OCI-LY1 (cell line): ENCODE data around the gene RNASE4.

Source experiments
- H2AFZ ChIP-seq: fragments of 200-600 bp; sonication (generic), shearing (Covaris generic); 2 replicates; pipeline ENCODE4 v1.6.0; 2014; ENCODE audit warnings: antibody characterized with exemption, mild to moderate bottlenecking, low read length
- H3F3A ChIP-seq: fragments of 200-600 bp; sonication (generic), shearing (Covaris generic); 2 replicates; pipeline ENCODE4 v1.6.0; 2014; ENCODE audit warnings: mild to moderate bottlenecking, antibody characterized with exemption, low read length, moderate library complexity; ENCODE audit not compliant: insufficient read depth
- H3K27ac ChIP-seq: fragments of 200-600 bp; sonication (generic); 2 replicates; pipeline ENCODE4 v1.5.1; 2014; ENCODE audit warnings: low read length, mixed run types, mild to moderate bottlenecking, low read depth; ENCODE audit not compliant: poor library complexity, severe bottlenecking
- H3K27me3 ChIP-seq: fragments of 200-600 bp; sonication (generic); 2 replicates; pipeline ENCODE4 v1.6.0; 2014; ENCODE audit warnings: antibody characterized with exemption, mild to moderate bottlenecking, low read length, moderate library complexity; ENCODE audit not compliant: insufficient read depth
- H3K36me3 ChIP-seq: fragments of 200-600 bp; sonication (generic); 2 replicates; pipeline ENCODE4 v1.6.1; 2014; ENCODE audit warnings: mild to moderate bottlenecking, antibody characterized with exemption, low read length, moderate library complexity, mixed read lengths; ENCODE audit not compliant: insufficient read depth
- H3K4me1 ChIP-seq: fragments of 200-600 bp; sonication (generic); 2 replicates; pipeline ENCODE4 v1.5.1; 2014; ENCODE audit warnings: mild to moderate bottlenecking, low read length, moderate library complexity; ENCODE audit not compliant: insufficient read depth, severe bottlenecking
- H3K4me2 ChIP-seq: fragments of 200-600 bp; sonication (generic), shearing (Covaris generic); 2 replicates; pipeline ENCODE4 v1.6.1; 2014; ENCODE audit warnings: low read length
- H3K4me3 ChIP-seq: fragments of 200-600 bp; sonication (generic); 2 replicates; pipeline ENCODE4 v1.5.1; 2014; ENCODE audit warnings: low read length, low read depth, mild to moderate bottlenecking, mixed read lengths; ENCODE audit not compliant: poor library complexity, severe bottlenecking
- H3K79me2 ChIP-seq: fragments of 200-600 bp; shearing (Covaris generic); 2 replicates; pipeline ENCODE4 v1.6.1; 2016; ENCODE audit warnings: mixed run types, low read length, mixed read lengths; ENCODE audit not compliant: insufficient read depth
- H3K9ac ChIP-seq: fragments of 200-600 bp; sonication (generic), shearing (Covaris generic); 2 replicates; pipeline ENCODE4 v1.6.1; 2014; ENCODE audit warnings: mild to moderate bottlenecking, low read length, mixed read lengths
- H3K9me2 ChIP-seq: fragments of 200-600 bp; sonication (generic), shearing (Covaris generic); 2 replicates; pipeline ENCODE4 v1.6.1; 2014; ENCODE audit warnings: low read depth, mild to moderate bottlenecking, low read length, mixed read lengths
- H3K9me3 ChIP-seq: fragments of 200-600 bp; shearing (Covaris generic); 2 replicates; pipeline ENCODE4 v1.6.1; 2014; ENCODE audit warnings: low read length, mixed read lengths
- H4K20me1 ChIP-seq: fragments of 200-600 bp; sonication (generic), shearing (Covaris generic); 2 replicates; pipeline ENCODE4 v1.6.0; 2016; ENCODE audit warnings: mild to moderate bottlenecking, low read length; ENCODE audit not compliant: insufficient read depth
- CTCF ChIP-seq: fragments of 200-600 bp; sonication (generic), shearing (Covaris generic); IDR thresholded peaks from 2 replicates; pipeline ENCODE4 v1.5.1; 2017; ENCODE audit warnings: mild to moderate bottlenecking, antibody characterized with exemption, low read length, moderate library complexity, mixed read lengths
- EZH2 ChIP-seq: fragments of 200-600 bp; sonication (generic), shearing (Covaris generic); IDR thresholded peaks from 2 replicates; pipeline ENCODE4 v1.8.0; 2017; ENCODE audit warnings: borderline replicate concordance, mixed run types, mild to moderate bottlenecking, antibody characterized with exemption, low read length, moderate library complexity, mixed read lengths

Gene RNASE4

GRCh38 chr14:20743556-20743955 is 59.2 kb downstream of the RNASE4 start:
- TF ChIP-seq CTCF (no peak), EZH2 (no peak)
- no peak overlapping the region for H3K4me3 ChIP-seq
- H3K36me3 ChIP-seq, result no peaks in the 10 kb centered on the region
- no peak overlapping the region for H2AFZ ChIP-seq
- H3K4me2 ChIP-seq, result no peak overlapping the region
- no peak overlapping the region for H3K27ac ChIP-seq
- no peaks in the 10 kb centered on the region for H3K9me3 ChIP-seq
- H4K20me1 ChIP-seq, result no peaks in the 10 kb centered on the region
- H3K9ac ChIP-seq, result no peak overlapping the region
- H3F3A ChIP-seq, result no peaks in the 10 kb centered on the region
- H3K79me2 ChIP-seq, result no peaks in the 10 kb centered on the region
- H3K27me3 ChIP-seq, result no peaks in the 10 kb centered on the region
- H3K4me1 ChIP-seq, result no peaks in the 10 kb centered on the region
- no peaks in the 10 kb centered on the region for H3K9me2 ChIP-seq

- Histone ChIP-seq H2AFZ (no peak within 1 kb of the TSS), H3K4me1 (no peaks in the 10 kb centered on the region), H3K9me3 (no peaks in the 10 kb centered on the region), H3K4me3 (no peak within 1 kb of the TSS), H3K36me3 (no peaks in the 10 kb centered on the region), H3K4me2 (no peak within 1 kb of the TSS), H3K79me2 (no peaks in the 10 kb centered on the region), H3K9me2 (no peaks in the 10 kb centered on the region), H3K27me3 (no peaks in the 10 kb centered on the region), H3K9ac (no peak within 1 kb of the TSS), H4K20me1 (no peaks in the 10 kb centered on the region), H3F3A (no peaks in the 10 kb centered on the region), H3K27ac (no peak within 1 kb of the TSS)
- TF ChIP-seq CTCF (no peak), EZH2 (no peak)
Observed at GRCh38 chr14:20745571-20746358, 61.4 kb downstream of the RNASE4 start, which contains the start of gene EDDM3A. EDDM3A (plus strand) TSS chr14:20745887; CDS start chr14:20747581, 1,694 bp downstream.

GRCh38 chr14:20746566-20746965 is 62.2 kb downstream of the RNASE4 start:
- Histone ChIP-seq H3K27ac (no peak overlapping the region), H3K9me2 (no peaks in the 10 kb centered on the region), H3K4me3 (no peak overlapping the region), H3K9me3 (no peaks in the 10 kb centered on the region), H3K27me3 (no peaks in the 10 kb centered on the region), H3K79me2 (no peaks in the 10 kb centered on the region), H3K36me3 (no peaks in the 10 kb centered on the region), H4K20me1 (no peaks in the 10 kb centered on the region), H3F3A (no peaks in the 10 kb centered on the region), H2AFZ (no peak overlapping the region), H3K4me1 (no peaks in the 10 kb centered on the region), H3K9ac (no peak overlapping the region), H3K4me2 (no peak overlapping the region)
- TF ChIP-seq CTCF (no peak), EZH2 (no peak)
